ENCODE results near the gene ZNF83.
"Not testable (repeated sequence)": the region's sequence is repeated elsewhere in the genome, so short reads cannot be mapped to it uniquely, and the experiment has no call there.

The ZNF83 gene

DNA sequence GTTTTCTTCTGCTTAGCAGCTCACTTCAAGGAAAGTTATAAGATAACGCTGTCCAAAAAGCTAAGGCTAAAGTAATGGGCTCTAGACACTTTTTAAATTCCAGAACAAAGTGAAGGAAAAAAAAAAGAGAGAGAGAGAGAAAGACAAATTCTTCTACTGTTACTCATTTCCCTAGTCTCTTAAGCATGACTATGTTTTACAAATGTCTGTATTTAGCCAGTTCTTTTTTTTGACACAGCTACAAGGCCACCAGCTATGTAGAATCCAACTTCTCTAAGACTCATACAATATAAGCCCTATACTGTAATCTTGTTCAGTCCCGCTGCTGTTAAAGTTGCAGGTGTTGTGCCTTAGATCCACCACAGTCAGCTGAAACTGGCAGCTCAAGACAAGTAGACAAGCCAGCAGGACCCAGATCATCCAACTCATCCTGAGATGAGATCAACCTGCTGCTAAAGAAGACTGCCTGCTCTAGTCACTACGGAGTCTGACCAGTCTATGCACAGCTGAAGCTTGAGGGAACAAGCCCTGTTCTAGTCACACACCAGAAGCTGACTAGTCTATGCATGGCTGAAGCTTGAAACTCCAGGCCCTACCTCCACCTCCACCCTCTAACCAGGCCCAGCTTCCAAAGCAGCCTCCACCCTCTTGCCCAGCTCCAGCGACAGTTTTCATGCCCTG, 10.3 kb upstream of the ZNF83 start:
- in situ Hi-C loops (cut with MboI; ENCODE audit: low pct_unique_long_range_greater_than_20kb, low sequenced_read_pairs, unreplicated experiment): no loop called here
- no peak for DNase-seq (ENCODE audit: low spot score)
- TF ChIP-seq, protein P1, sequence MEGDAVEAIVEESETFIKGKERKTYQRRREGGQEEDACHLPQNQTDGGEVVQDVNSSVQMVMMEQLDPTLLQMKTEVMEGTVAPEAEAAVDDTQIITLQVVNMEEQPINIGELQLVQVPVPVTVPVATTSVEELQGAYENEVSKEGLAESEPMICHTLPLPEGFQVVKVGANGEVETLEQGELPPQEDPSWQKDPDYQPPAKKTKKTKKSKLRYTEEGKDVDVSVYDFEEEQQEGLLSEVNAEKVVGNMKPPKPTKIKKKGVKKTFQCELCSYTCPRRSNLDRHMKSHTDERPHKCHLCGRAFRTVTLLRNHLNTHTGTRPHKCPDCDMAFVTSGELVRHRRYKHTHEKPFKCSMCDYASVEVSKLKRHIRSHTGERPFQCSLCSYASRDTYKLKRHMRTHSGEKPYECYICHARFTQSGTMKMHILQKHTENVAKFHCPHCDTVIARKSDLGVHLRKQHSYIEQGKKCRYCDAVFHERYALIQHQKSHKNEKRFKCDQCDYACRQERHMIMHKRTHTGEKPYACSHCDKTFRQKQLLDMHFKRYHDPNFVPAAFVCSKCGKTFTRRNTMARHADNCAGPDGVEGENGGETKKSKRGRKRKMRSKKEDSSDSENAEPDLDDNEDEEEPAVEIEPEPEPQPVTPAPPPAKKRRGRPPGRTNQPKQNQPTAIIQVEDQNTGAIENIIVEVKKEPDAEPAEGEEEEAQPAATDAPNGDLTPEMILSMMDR (IDR thresholded peaks at IDR 0.05; ENCODE audit: extremely low read depth, insufficient read depth, missing control alignments): no peak

DNA sequence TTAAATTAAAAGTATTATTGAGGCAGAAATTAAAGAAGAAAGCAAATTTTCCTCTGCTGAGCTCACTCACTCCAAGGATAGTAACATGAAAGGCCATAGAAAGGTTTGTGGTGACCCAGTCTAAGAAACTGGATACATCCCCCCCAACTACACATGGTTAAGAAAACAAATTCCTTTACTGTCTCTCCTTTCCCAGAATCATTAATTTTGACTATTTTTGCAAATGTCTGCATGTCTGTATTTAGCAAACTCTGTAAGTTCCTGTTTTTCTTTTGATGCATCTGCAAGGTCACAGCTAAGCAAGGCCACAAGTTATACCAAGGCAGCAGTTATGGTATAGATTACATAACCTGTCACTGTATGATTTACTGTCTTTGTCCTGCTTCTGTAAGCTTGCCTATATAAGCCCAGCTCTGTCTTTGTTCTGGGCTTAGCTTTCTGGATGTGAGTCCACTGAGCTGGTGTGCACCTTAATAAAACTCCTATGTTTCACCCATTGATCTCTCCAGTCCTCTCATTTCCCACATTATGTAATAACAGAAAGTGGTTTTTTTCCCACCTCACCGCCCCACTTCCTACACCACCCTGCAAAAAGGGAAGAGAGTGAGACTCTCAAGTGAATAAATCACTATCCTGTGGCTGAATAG, 8.5 kb upstream of the ZNF83 start:
- TF ChIP-seq, protein P1 (IDR thresholded peaks at IDR 0.05; ENCODE audit: extremely low read depth, insufficient read depth, missing control alignments): no peak
- no peak for DNase-seq (ENCODE audit: low spot score)
- in situ Hi-C loops (cut with MboI; ENCODE audit: low pct_unique_long_range_greater_than_20kb, low sequenced_read_pairs, unreplicated experiment): no loop called here

DNA sequence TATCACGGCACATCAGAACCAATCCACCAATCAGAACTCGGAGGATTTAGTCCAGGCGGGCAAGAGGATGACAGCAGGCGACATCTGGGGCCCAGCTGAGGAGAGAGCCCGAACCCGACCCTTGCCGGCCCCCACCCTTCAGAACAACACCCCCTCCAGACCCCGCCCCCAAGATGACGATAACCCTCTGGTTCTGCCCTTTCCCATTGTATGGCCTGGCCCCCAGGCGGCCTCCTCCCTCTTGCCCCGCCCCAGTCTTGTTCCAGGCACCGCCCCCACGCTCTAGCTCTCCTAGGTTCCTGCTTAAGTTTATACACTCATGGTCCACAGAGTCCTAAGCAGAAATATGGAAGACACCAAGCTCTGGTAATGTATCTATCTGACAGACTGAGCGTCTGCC, 2.8 kb upstream of the ZNF83 start:
- DNase-seq (ENCODE audit: low spot score): no peak
- in situ Hi-C loops (cut with MboI; ENCODE audit: low pct_unique_long_range_greater_than_20kb, low sequenced_read_pairs, unreplicated experiment): no loop called here
- TF ChIP-seq, protein P1 (IDR thresholded peaks at IDR 0.05; ENCODE audit: extremely low read depth, insufficient read depth, missing control alignments): no peak

GRCh38 chr19:52639996-52640395, 1.8 kb upstream of the ZNF83 start:
- TF ChIP-seq, protein P1 (IDR thresholded peaks at IDR 0.05; ENCODE audit: extremely low read depth, insufficient read depth, missing control alignments): no peak
- in situ Hi-C loops (cut with MboI; ENCODE audit: low pct_unique_long_range_greater_than_20kb, low sequenced_read_pairs, unreplicated experiment): no loop called here
- DNase-seq (ENCODE audit: low spot score): no peak

GRCh38 chr19:52638601-52639000, 446 bp upstream of the ZNF83 start:
- in situ Hi-C loops (cut with MboI; ENCODE audit: low pct_unique_long_range_greater_than_20kb, low sequenced_read_pairs, unreplicated experiment): no loop called here
- no peak for DNase-seq (ENCODE audit: low spot score)
- TF ChIP-seq, protein P1 (IDR thresholded peaks at IDR 0.05; ENCODE audit: extremely low read depth, insufficient read depth, missing control alignments): no peak

- no peak for DNase-seq (ENCODE audit: low spot score)
- TF ChIP-seq, protein P1 (IDR thresholded peaks at IDR 0.05; ENCODE audit: extremely low read depth, insufficient read depth, missing control alignments): no peak
- in situ Hi-C loops (cut with MboI; ENCODE audit: low pct_unique_long_range_greater_than_20kb, low sequenced_read_pairs, unreplicated experiment): no loop called here
These were observed 2.2 kb downstream of the ZNF83 start for GRCh38 chr19:52635786-52636570.

DNA sequence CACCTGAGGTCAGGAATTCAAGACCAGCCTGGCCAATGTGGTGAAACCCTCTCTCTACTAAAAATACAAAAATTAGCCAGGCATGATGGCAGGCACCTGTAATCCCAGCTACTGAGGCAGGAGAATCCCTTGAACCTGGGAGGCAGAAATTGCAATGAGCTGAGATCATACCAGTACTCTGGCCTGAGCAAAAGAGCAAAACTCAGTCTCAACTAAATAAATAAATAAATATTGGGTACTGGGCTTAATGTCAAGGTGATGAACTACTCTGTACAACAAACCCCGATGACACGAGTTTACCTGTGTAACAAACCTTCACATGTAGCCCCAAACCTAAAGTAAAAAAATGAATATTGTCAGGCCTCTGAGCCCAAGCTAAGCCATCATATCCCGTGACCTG, 10.7 kb downstream of the ZNF83 start:
- DNase-seq (ENCODE audit: low spot score); in situ Hi-C loops (cut with MboI; ENCODE audit: low pct_unique_long_range_greater_than_20kb, low sequenced_read_pairs, unreplicated experiment): not testable (repeated sequence)

Data from GM13977 (cell line).